Activated B cell treated with CpG ODN at 0.5 μM for 24 hours (primary cell): ENCODE measurements around the gene VOPP1. TPM values are rescaled to one million over a fixed set of nuclear protein-coding genes. Genes with fewer than 3 reads are reported as not detected.

Source experiments
- ATAC-seq: fragments of 200-7000 bp; cut with Tn5 transposase; one replicate; pipeline ENCODE4 v1.10.0; 2021; ENCODE audit warnings: low read depth, mild to moderate bottlenecking, moderate library complexity
- CTCF ChIA-PET: fragments of 350-600 bp; sonication (Branson Sonifier 250); formaldehyde crosslinking; loops from one replicate; lab custom pipeline; 2021; ENCODE audit warnings: antibody characterized with exemption; lab: Charles Lee
- POLR2A ChIA-PET: fragments of 350-600 bp; sonication (Branson Sonifier 250); formaldehyde crosslinking; loops from one replicate; lab custom pipeline; 2021; ENCODE audit warnings: antibody characterized with exemption; lab: Charles Lee
- DNase-seq: peaks from one replicate; pipeline ENCODE4 v3.0.0; 2022
- H3K27ac Mint-ChIP-seq: one replicate; pipeline ENCODE4 v1.8.0; 2020; ENCODE audit warnings: mixed read lengths
- H3K27me3 Mint-ChIP-seq: one replicate; pipeline ENCODE4 v1.8.0; 2021; ENCODE audit warnings: mixed read lengths
- H3K36me3 Mint-ChIP-seq: one replicate; pipeline ENCODE4 v1.8.0; 2021; ENCODE audit warnings: low read depth, mixed read lengths
- H3K4me1 Mint-ChIP-seq: one replicate; pipeline ENCODE4 v1.8.0; 2021; ENCODE audit warnings: mixed read lengths
- H3K4me3 Mint-ChIP-seq: one replicate; pipeline ENCODE4 v1.8.0; 2020; ENCODE audit warnings: mild to moderate bottlenecking, mixed read lengths
- H3K9me3 Mint-ChIP-seq: one replicate; pipeline ENCODE4 v1.8.0; 2020; ENCODE audit warnings: mixed read lengths
- intact Hi-C: fragments of 100-400 bp; cut with micrococcal nuclease; formaldehyde crosslinking; loops from one replicate; pipeline ENCODE4 v1.15.1; 2024
- total RNA-seq: library from RNA; stranded (reverse); gene quantifications from 2 replicates; pipeline ENCODE4 v1.2.3, GENCODE V29; 2022
- TF ChIP-seq, protein P1 (sequence below): fragments of 200-600 bp; IDR thresholded peaks from one replicate; pipeline ENCODE4 v1.8.0; 2022; ENCODE audit warnings: antibody characterized with exemption, mild to moderate bottlenecking

Gene VOPP1
- total RNA-seq, 1 donor from 2014 or later: 438 TPM

GRCh38 chr7:55477781-55478374 lies 94.4 kb downstream of the VOPP1 start:
- ATAC-seq: no peak
- H3K27ac Mint-ChIP-seq: peak overlapping the region; percentile 28
- TF ChIP-seq, protein P1, sequence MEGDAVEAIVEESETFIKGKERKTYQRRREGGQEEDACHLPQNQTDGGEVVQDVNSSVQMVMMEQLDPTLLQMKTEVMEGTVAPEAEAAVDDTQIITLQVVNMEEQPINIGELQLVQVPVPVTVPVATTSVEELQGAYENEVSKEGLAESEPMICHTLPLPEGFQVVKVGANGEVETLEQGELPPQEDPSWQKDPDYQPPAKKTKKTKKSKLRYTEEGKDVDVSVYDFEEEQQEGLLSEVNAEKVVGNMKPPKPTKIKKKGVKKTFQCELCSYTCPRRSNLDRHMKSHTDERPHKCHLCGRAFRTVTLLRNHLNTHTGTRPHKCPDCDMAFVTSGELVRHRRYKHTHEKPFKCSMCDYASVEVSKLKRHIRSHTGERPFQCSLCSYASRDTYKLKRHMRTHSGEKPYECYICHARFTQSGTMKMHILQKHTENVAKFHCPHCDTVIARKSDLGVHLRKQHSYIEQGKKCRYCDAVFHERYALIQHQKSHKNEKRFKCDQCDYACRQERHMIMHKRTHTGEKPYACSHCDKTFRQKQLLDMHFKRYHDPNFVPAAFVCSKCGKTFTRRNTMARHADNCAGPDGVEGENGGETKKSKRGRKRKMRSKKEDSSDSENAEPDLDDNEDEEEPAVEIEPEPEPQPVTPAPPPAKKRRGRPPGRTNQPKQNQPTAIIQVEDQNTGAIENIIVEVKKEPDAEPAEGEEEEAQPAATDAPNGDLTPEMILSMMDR: no peak
- peaks cover 43% of the 10 kb centered on the region for H3K4me1 Mint-ChIP-seq
- POLR2A ChIA-PET: no interaction called here
- no peaks in the 10 kb centered on the region for H3K27me3 Mint-ChIP-seq
- no peak for DNase-seq
- intact Hi-C loops: no loop called here
- H3K36me3 Mint-ChIP-seq: peaks cover 82% of the 10 kb centered on the region
- H3K4me3 Mint-ChIP-seq: no peak overlapping the region
- CTCF ChIA-PET: no interaction called here
- H3K9me3 Mint-ChIP-seq: no peaks in the 10 kb centered on the region

GRCh38 chr7:55476852-55477780 lies 95.2 kb downstream of the VOPP1 start:
- no peaks in the 10 kb centered on the region for H3K9me3 Mint-ChIP-seq
- ChIA-PET CTCF (no interaction called here), POLR2A (no interaction called here)
- no peak overlapping the region for H3K27ac Mint-ChIP-seq
- intact Hi-C loops: no loop called here
- no peaks in the 10 kb centered on the region for H3K27me3 Mint-ChIP-seq
- DNase-seq (no peak), ATAC-seq (no peak)
- TF ChIP-seq, protein P1: no peak
- H3K4me3 Mint-ChIP-seq: no peak overlapping the region
- peaks cover 43% of the 10 kb centered on the region for H3K4me1 Mint-ChIP-seq
- H3K36me3 Mint-ChIP-seq: peaks cover 78% of the 10 kb centered on the region

- H3K4me1 Mint-ChIP-seq: peaks cover 47% of the 10 kb centered on the region
- DNase-seq (no peak), ATAC-seq (no peak)
- intact Hi-C loops: no loop called here
- POLR2A ChIA-PET: no interaction called here
- TF ChIP-seq, protein P1: no peak
- H3K36me3 Mint-ChIP-seq: peaks cover 76% of the 10 kb centered on the region
- CTCF ChIA-PET: no interaction called here
- peak overlapping the region; percentile 35 for H3K27ac Mint-ChIP-seq
- no peaks in the 10 kb centered on the region for H3K27me3 Mint-ChIP-seq
- H3K9me3 Mint-ChIP-seq: no peaks in the 10 kb centered on the region
- H3K4me3 Mint-ChIP-seq: peak overlapping the region; percentile 24
These were observed 96.2 kb downstream of the VOPP1 start for GRCh38 chr7:55475855-55476803.

- Mint-ChIP-seq H3K27me3 (no peaks in the 10 kb centered on the region), H3K9me3 (no peaks in the 10 kb centered on the region), H3K4me3 (no peak overlapping the region), H3K36me3 (peaks cover 72% of the 10 kb centered on the region), H3K4me1 (peaks cover 48% of the 10 kb centered on the region), H3K27ac (peak overlapping the region; percentile 57)
- DNase-seq (no peak), ATAC-seq (no peak)
- POLR2A ChIA-PET: interaction anchor here (1.4 kb wide), 1 partner anchor 58 kb away, joined by 3 read pairs; no protein-coding TSS in a partner anchor
- intact Hi-C loops: no loop called here
- TF ChIP-seq, protein P1: no peak
- CTCF ChIA-PET: no interaction called here
These were observed 97.1 kb downstream of the VOPP1 start for GRCh38 chr7:55474944-55475854.
